A375 (cell line): ENCODE data around the gene CIC. TPM values are rescaled to one million over a fixed set of nuclear protein-coding genes. Genes with fewer than 3 reads are reported as not detected.

Experiments
- total RNA-seq: library from RNA; depleted of rRNA; stranded (reverse); fragments of >200 nt; shearing (Covaris generic); gene quantifications from 2 replicates; pipeline ENCODE4 v1.2.3, GENCODE V29; 2014; rRNA removed

Gene CIC
- 21.3 and 24.1 TPM in 2 replicates for total RNA-seq

GRCh38 chr19:42268704-42269477, at the start of gene CIC:
Gene CIC, plus strand, starts transcription at chr19:42269252. Its CDS starts 2,532 bp downstream, at chr19:42271784.

GRCh38 chr19:42219812-42220750, 49.0 kb upstream of the CIC start, which contains the start of gene ZNF526:
Gene ZNF526, plus strand, starts transcription at chr19:42220312. Its CDS starts 4,092 bp downstream, at chr19:42224404.

DNA sequence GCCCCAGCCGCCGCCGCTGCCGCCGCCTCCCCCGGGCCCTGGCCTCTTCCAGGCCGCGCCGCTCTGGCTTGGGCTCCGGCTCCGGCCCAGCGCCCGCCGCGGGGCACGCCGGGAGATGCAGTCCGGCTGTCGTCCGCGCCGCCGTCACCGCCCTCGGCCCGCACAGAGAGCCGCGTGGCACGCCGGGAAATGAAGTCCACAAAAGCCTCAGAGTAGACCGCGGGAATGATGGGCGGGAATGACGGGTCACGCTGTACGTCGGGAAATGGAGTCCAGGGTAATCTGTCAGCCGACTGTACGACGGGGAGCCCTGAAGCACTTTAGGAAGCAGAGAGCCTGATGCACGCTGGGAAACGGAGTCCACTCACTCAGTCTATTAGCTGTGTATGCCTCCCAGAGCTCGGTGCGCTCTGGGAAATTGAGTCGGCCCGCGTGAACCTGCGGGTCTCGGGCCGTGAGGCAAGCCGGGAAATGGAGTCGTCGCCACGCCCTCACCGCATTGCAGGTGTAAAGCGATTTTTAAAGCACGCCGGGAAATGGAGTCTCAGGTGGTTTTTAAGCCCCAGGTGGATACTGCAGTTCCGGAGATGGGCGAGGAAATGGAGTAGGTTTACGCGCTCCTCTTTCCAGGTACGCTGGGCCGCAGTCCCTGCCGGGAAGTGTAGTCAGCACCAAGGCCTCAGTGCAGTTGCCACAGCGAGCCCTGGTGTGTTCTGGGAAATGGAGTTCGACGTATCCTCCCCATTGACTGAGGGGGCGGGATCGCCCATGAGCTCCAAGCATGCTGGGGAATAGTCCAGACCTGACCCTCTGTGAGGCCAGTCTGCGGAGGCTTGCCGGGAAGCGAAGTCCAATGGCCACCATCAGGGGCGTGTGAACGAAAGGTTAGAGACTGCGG, 26.3 kb upstream of the CIC start, which contains the start of gene GSK3A:
Gene GSK3A (minus strand): TSS at position 91 of the 898 bp plus-strand sequence. CDS start 137 bp downstream, outside the sequence.

GRCh38 chr19:42254850-42255765, 13.9 kb upstream of the CIC start, which contains the start of gene ERF:
Gene ERF, minus strand, starts transcription at chr19:42255128. Its CDS starts 129 bp downstream, at chr19:42254999.

DNA sequence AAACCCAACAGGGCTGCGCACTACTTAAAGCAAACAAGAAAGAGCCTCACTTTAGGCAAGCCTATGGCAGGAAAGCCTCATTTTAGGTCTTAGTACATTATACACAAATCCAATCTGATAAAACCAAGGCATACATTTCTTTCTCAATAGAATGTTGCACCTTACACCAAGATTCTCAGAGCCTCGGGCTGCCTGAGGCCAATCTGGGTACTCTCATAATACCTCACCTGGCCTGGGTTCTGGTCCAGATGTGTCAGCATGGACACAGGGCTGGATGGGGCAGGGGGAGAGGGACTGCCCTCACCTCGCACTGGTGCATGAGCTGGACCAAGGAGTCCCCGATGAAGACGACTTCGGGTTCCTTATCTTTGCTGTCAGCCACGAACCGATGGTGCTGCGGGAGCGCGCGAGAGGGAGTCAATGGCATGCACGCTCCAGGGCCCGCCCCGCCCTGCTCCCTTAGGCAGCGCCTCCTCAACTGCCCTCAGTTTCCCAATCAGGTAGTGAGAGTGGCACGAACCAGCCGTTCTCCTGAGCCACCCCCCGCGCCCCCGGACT, 32.7 kb downstream of the CIC start, which contains the start of gene PRR19:
Gene PRR19 (plus strand): TSS at position 487 of the 558 bp plus-strand sequence. CDS start 7,453 bp downstream, outside the sequence.

DNA sequence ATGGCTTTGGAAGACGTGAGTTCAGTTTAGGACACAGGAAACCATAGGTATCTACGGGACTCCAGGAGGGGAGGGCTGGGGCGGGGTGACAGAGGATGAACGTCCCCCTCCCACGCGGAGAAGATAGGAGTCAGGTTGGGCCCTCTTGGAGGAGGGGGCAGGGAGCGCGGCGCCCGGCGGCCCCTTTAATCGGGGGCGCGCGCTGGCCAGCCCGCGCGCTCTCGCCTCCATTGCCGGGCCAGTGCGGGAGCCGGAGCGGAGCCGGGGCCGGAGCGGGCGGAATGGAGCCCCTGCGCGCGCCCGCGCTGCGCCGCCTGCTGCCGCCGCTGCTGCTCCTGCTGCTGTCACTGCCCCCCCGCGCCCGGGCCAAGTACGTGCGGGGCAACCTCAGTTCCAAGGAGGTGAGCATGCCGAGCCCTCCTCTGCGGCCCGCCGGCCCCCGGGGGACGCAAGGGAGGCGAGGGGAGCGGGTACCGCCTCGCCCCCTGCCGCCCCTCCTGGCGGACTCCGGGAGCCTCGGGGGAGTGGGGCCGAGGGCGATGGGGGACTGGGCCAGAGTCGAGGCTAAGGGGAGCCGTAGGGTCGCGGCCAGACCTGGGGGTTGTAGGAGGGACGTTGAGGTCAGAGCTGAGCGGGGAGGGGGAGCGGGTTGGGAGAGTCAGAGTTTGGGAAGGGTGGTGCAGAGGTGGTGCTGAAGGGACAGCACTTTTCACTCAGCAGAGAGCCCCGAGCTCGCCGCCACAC, 44.2 kb downstream of the CIC start, which contains the start of gene TMEM145:
Gene TMEM145 (plus strand): TSS at position 214 of the 744 bp plus-strand sequence. CDS start 68 bp downstream, at position 282.

DNA sequence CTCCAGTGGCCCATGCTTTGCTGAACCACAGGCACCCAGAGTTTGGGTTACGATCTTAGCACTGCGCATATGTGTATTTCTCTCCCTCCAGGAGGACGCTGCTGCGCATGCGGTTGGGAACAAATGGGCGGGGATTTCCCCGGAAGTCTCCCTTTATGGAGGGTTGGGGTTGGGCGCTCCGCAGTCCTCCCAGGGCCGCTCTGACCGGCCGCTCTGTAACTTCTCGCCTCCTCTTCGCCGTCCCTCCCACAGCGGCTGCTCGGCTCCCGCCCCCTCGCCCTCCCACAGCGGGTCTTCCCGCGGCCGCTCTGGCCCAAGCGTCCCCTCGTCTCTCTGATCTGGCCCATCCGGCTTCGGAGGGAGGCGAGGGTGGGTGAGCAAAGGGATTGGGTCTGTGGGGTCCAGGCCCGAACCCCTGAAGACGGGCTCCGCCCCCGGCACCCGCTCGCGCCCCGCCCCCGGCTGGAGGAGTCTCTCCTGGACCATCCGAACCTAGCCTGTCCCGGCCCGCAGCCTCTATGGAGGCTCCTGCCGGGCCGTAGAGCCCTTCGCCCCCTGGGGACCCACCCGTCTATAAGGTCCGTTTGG, 56.4 kb downstream of the CIC start, which contains the start of gene MEGF8:
Gene MEGF8 (plus strand): TSS at position 328 of the 588 bp plus-strand sequence. CDS start 609 bp downstream, outside the sequence.

Other genes starting within 250 kb of the CIC start
- 0.16 and 0.23 TPM in 2 replicates for gene GRIK5, start 199.0 kb upstream of the CIC start, total RNA-seq
- gene ZNF574, start 193.1 kb upstream of the CIC start, total RNA-seq: 14.7 and 15.3 TPM in 2 replicates
- gene POU2F2, start 136.8 kb upstream of the CIC start, total RNA-seq: 0.08 and 1.2 TPM in 2 replicates
- gene DEDD2, start 51.6 kb upstream of the CIC start, total RNA-seq: 32.7 and 36.3 TPM in 2 replicates
- 7.0 and 7.4 TPM in 2 replicates for gene ZNF526, start 48.9 kb upstream of the CIC start, total RNA-seq
- gene GSK3A, start 26.6 kb upstream of the CIC start, total RNA-seq: 25.0 and 27.8 TPM in 2 replicates
- 61.6 and 75.0 TPM in 2 replicates for gene ERF, start 14.1 kb upstream of the CIC start, total RNA-seq
- gene PRR19, start 32.9 kb downstream of the CIC start, total RNA-seq: 0.91 and 1.6 TPM in 2 replicates
- gene PAFAH1B3, start 33.4 kb downstream of the CIC start, total RNA-seq: 44.2 and 66.5 TPM in 2 replicates
- gene TMEM145, start 44.1 kb downstream of the CIC start, total RNA-seq: 2.2 and 5.0 TPM in 2 replicates
- gene MEGF8, start 56.4 kb downstream of the CIC start, total RNA-seq: 18.9 and 20.3 TPM in 2 replicates
- gene CNFN, start 121.0 kb downstream of the CIC start, total RNA-seq: 0.80 and 5.1 TPM in 2 replicates
- gene LIPE, start 158.1 kb downstream of the CIC start, total RNA-seq: 3.7 and 3.9 TPM in 2 replicates
- gene CXCL17, start 173.7 kb downstream of the CIC start, total RNA-seq: 0.45 TPM in 1 of 2 replicates, not detected in the other